ENCODE measurements around the gene ICAM5.

DNA sequence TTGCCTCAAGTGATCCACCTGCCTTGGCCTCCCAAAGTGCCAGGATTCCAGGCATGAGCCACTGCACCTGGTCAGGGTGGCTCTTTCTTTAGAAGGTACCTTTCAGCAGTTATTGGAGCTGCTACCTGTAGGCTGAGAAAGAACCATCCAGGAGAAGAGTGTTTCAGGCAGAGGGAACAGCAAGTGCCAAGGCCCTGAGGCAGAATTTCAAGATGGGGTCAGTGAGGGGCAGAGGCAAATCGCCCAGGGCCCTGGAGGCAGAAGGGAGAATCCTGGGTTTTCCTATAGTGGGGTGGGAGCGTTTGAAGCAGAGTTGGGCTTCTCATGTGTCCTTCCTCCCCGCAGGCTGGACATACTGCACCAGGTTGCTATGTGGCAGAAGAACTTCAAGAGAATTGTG lies 35.5 kb upstream of the ICAM5 start:
- TF ChIP-seq, protein P1, sequence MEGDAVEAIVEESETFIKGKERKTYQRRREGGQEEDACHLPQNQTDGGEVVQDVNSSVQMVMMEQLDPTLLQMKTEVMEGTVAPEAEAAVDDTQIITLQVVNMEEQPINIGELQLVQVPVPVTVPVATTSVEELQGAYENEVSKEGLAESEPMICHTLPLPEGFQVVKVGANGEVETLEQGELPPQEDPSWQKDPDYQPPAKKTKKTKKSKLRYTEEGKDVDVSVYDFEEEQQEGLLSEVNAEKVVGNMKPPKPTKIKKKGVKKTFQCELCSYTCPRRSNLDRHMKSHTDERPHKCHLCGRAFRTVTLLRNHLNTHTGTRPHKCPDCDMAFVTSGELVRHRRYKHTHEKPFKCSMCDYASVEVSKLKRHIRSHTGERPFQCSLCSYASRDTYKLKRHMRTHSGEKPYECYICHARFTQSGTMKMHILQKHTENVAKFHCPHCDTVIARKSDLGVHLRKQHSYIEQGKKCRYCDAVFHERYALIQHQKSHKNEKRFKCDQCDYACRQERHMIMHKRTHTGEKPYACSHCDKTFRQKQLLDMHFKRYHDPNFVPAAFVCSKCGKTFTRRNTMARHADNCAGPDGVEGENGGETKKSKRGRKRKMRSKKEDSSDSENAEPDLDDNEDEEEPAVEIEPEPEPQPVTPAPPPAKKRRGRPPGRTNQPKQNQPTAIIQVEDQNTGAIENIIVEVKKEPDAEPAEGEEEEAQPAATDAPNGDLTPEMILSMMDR (IDR thresholded peaks at IDR 0.05): no peak
- no peak for TF ChIP-seq POLR2AphosphoS5 (IDR thresholded peaks at IDR 0.05)
